ENCODE data around the gene ATP1A1. TPM values are rescaled to one million over a fixed set of nuclear protein-coding genes. Genes with fewer than 3 reads are reported as not detected.
A peak's percentile ranks its signal among the peaks of the same experiment; 100 is the strongest.

The ATP1A1 gene
- total RNA-seq, 1 donor, result 122 TPM

DNA sequence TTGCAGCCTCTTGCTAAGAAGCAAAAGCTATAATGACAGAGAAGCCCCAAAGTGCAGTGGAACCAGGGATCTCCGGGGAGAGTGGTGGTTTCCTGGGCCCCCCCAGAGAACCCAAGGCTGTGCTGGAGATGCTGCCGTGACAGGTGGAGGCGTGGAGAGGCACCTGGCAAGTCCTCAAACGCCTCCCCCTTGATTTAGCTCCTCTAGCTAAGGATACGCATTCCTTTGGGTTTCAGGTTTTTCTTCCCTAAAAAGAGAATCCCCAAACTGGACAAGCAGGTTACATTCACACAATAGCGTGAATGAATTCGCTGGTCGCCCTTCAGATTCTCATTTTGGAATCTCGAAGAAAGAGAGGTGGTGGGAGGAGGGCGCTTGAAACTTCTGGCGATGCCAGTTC is 853 bp upstream of the ATP1A1 start:
- H3K27ac ChIP-seq (ENCODE audit: low read depth, low read length), result no peak overlapping the region
- H3K4me1 ChIP-seq (ENCODE audit: insufficient read depth, low read length), result peaks cover 38% of the 10 kb centered on the region
- H4K20me1 ChIP-seq (ENCODE audit: insufficient read depth, low read length), result no peaks in the 10 kb centered on the region
- H2AFZ ChIP-seq (ENCODE audit: low read length), result peak overlapping the region; percentile 92
- TF ChIP-seq, protein P1, sequence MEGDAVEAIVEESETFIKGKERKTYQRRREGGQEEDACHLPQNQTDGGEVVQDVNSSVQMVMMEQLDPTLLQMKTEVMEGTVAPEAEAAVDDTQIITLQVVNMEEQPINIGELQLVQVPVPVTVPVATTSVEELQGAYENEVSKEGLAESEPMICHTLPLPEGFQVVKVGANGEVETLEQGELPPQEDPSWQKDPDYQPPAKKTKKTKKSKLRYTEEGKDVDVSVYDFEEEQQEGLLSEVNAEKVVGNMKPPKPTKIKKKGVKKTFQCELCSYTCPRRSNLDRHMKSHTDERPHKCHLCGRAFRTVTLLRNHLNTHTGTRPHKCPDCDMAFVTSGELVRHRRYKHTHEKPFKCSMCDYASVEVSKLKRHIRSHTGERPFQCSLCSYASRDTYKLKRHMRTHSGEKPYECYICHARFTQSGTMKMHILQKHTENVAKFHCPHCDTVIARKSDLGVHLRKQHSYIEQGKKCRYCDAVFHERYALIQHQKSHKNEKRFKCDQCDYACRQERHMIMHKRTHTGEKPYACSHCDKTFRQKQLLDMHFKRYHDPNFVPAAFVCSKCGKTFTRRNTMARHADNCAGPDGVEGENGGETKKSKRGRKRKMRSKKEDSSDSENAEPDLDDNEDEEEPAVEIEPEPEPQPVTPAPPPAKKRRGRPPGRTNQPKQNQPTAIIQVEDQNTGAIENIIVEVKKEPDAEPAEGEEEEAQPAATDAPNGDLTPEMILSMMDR (IDR thresholded peaks at IDR 0.05; ENCODE audit: extremely low read depth, low read depth, low read length), result no peak
- no peaks in the 10 kb centered on the region for H3K9me3 ChIP-seq (ENCODE audit: low read depth, low read length)
- DNase-seq (ENCODE audit: insufficient read length, low spot score, missing footprints), result no peak
- H3K79me2 ChIP-seq (ENCODE audit: insufficient read depth, low read length), result peaks cover 26% of the 10 kb centered on the region
- peak overlapping the region; percentile 81 for H3K4me3 ChIP-seq (ENCODE audit: insufficient read depth, low read length)
- no peaks in the 10 kb centered on the region for H3K36me3 ChIP-seq (ENCODE audit: insufficient read depth, low read length)
- peak overlapping the region; percentile 82 for H3K4me2 ChIP-seq (ENCODE audit: insufficient read depth, low read length)
- peaks cover 17% of the 10 kb centered on the region for H3K27me3 ChIP-seq (ENCODE audit: insufficient read depth, low read length)

DNA sequence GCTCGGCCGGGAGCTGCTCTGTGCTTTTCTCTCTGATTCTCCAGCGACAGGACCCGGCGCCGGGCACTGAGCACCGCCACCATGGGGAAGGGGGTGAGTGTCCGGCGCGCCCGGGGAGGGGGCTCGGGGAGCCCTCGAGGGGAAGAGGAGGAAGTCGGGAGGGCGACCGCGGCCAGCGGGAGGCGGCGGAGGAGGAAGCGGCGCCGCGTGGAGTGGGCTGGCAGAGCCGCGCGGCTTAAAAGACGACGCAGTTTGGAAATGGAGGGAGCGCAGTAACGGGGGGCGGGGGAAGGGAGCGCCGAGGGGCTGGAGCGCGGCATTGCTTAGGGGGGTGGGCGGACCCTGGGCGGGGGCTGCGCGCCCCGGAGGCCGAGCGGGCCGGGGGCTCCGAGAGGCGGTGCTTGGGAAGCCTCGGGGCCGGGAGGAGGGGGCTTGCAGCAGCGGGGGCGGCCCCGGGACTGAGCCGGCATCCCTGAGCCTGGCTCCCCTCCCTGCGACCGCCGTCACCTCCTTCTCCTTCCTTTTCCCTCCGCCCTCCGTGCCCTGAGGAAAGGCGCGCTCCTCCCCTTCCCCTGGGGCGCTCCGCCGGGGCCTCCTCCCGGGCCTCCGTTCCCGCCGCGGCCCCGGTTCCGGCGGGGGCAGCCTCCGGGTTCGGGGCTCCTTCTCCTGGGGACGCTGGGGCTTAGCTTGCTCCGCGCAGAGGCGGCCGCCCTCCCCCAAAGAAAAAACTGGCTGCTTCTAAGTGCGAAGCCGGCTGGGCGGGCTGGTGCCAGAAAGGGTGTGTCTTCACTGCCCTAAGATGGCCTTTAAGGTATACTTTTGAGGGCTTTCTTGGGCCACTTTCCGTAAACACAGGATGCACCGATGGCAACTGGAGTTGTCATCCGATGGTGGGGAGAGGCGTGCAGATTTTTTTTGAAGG is 648 bp downstream of the ATP1A1 start:
- Histone ChIP-seq H4K20me1 (ENCODE audit: insufficient read depth, low read length) (peaks cover 4% of the 10 kb centered on the region), H3K27me3 (ENCODE audit: insufficient read depth, low read length) (peaks cover 11% of the 10 kb centered on the region), H3K36me3 (ENCODE audit: insufficient read depth, low read length) (no peaks in the 10 kb centered on the region), H3K4me2 (ENCODE audit: insufficient read depth, low read length) (peak overlapping the region; percentile 82), H2AFZ (ENCODE audit: low read length) (peak overlapping the region; percentile 70), H3K4me1 (ENCODE audit: insufficient read depth, low read length) (peaks cover 50% of the 10 kb centered on the region), H3K4me3 (ENCODE audit: insufficient read depth, low read length) (peak overlapping the region; percentile 81), H3K79me2 (ENCODE audit: insufficient read depth, low read length) (peaks cover 32% of the 10 kb centered on the region), H3K9me3 (ENCODE audit: low read depth, low read length) (no peaks in the 10 kb centered on the region), H3K27ac (ENCODE audit: low read depth, low read length) (peak overlapping the region; percentile 99)
- TF ChIP-seq, protein P1 (IDR thresholded peaks at IDR 0.05; ENCODE audit: extremely low read depth, low read depth, low read length), result no peak
- DNase-seq (ENCODE audit: insufficient read length, low spot score, missing footprints), result peak; percentile 91

DNA sequence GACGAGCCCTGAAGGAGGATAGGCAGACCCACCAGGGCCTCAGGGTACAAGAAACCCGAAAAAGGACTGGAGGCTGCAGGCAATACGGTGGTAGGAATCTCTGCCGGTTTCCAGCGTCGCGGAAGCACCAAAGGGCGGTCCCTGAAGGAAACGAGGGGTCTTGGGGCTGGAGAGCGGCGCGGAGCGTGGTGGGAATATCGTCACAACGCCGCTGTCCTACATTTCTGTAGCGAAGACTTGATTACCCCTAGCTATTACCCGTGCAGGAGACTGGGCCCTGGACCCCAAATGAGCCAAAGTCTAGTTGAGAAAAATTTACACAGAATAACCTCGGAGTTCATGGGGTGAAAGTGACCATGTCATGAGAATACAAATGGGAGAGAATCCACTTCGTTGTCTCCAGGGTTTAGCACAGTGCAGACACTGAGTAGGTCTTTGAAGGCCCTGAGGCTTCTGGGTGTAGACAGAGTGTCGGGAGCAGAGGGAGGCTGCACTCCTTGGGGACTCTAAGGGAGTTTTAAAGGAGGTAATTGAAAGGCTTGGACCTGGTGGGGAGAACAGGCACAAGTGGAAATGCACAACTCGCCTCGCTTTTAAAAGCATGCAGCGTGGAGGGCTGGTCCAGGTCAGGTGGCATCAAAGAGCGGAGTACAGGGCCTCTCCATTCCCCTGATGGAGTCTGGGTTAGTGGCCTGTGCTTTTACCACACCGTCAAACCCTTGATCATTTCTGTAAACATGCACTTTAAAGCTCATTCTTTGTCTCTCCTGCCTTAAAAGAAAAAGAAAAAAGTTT is 1.5 kb downstream of the ATP1A1 start:
- TF ChIP-seq, protein P1 (IDR thresholded peaks at IDR 0.05; ENCODE audit: extremely low read depth, low read depth, low read length), result no peak
- Histone ChIP-seq H3K79me2 (ENCODE audit: insufficient read depth, low read length) (peaks cover 41% of the 10 kb centered on the region), H3K36me3 (ENCODE audit: insufficient read depth, low read length) (no peaks in the 10 kb centered on the region), H3K9me3 (ENCODE audit: low read depth, low read length) (no peaks in the 10 kb centered on the region), H3K4me1 (ENCODE audit: insufficient read depth, low read length) (peaks cover 58% of the 10 kb centered on the region), H2AFZ (ENCODE audit: low read length) (peak overlapping the region; percentile 70), H3K4me3 (ENCODE audit: insufficient read depth, low read length) (peak overlapping the region; percentile 81), H3K27ac (ENCODE audit: low read depth, low read length) (peak overlapping the region; percentile 99), H4K20me1 (ENCODE audit: insufficient read depth, low read length) (peaks cover 10% of the 10 kb centered on the region), H3K27me3 (ENCODE audit: insufficient read depth, low read length) (peaks cover 10% of the 10 kb centered on the region), H3K4me2 (ENCODE audit: insufficient read depth, low read length) (peak overlapping the region; percentile 82)
- DNase-seq (ENCODE audit: insufficient read length, low spot score, missing footprints), result no peak

Data from osteoblast (primary cell).